ENCODE measurements around the gene GALNT2. TPM values are rescaled to one million over a fixed set of nuclear protein-coding genes. Genes with fewer than 3 reads are reported as not detected.

GALNT2 gene
- polyA plus RNA-seq, 1 donor, result 83.5 TPM

DNA sequence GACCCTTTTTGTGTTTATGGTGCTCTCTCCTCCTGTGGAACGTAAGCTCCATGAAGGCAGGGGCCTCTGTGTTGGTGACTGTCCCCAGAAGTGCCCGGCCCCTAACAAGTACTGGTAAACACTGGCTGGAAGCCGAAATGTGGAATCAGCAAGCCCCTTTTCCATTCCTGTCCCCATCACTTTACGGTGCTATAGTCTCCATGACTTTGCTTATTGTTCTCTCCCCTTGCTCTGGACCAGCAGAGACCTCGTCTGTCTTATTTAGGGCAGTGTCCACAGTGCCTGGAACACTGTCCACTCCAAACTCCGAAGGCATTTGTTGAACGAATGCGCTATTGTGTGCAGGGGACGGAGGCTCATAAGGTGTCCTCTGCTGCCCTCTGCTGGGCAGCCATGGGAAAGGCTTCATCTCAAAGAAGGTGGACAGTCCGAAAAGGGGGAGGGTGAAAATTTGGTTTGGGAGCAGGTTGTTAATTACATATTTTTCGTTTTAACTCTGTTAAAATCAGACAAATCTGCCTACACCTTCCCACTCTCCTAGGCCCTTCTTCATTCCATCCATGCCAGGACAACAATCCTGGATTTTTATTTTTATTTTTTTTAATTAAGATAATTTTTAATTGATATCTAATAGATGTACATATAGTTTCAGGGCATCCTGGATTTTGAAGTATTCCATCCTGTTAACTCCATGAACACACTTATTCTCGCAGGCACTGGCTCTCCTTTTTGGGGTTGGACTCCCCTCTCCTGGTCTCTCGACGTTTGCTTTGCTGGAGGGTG lies 243.5 kb downstream of the GALNT2 start:
- peak; percentile 82 for DNase-seq

DNA sequence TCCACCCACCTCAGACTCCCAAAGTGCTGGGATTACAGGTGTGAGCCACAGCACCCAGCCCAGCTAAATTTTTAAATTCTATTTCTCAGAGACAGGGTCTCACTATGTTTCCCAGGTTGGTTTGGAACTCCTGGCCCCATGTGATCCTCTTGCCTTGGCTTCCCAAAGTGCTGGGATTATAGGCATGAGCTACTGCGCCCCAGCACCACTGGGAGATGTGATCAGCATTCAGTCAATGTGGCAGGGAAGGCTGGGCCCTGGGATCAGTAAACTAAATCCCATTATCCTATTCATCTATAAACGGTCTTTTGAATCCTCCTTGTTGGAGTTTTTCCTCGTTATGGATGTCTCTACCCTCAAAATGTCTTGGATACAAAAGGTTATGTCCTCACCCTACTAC lies 245.6 kb downstream of the GALNT2 start:
- DNase-seq, result no peak

DNA sequence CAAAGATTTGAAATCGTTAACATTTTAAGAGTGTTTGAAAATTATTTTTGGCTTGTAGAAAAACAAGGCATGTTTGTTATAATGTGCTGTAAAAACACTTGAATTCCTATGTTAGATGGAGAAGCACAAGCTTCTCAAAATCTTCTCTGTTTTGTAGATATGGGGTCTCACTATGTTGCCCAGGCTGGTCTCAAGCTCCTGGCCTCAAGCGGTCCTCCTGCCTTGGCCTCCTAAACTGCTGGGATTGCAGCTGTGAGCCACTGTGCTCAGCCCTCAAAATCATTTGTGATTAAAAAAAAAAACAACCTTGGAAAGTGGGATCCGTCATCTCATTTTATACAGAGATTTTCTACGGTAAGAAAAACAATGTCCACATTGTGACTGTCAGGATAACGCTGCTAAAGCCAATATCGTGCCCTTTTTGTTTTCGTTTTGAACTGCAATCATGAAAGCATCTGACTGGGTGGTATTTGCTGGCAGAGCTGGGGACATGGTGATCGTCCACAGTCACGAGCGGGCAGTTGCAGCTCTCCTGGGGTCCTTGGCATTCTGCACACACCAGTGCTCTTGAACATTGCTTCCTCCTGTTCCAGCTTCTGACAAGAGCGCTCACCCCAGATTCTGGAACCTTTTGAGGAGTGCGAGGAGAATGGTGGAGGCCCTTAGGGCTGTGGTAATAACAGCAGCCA lies 246.6 kb downstream of the GALNT2 start:
- DNase-seq, result no peak

DNA sequence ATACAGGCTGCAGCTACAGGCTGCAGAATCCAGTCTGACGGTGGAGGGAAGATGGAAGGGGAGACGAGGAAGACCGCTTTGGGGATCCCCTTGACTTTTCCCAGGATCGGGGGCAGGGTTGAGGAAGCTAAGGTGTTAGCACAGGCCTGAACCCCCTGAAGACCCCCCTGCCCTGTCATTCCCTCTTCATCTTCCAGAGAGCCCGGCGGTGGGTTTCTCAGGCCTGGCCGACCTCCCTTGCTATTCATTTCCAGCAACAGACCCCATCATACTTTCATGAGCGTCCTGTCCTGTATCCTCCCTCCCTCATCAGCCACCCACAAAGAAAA lies 247.1 kb downstream of the GALNT2 start:
- no peak for DNase-seq

GRCh38 chr1:230315099-230315498 lies 248.1 kb downstream of the GALNT2 start:
- no peak for DNase-seq

DNA sequence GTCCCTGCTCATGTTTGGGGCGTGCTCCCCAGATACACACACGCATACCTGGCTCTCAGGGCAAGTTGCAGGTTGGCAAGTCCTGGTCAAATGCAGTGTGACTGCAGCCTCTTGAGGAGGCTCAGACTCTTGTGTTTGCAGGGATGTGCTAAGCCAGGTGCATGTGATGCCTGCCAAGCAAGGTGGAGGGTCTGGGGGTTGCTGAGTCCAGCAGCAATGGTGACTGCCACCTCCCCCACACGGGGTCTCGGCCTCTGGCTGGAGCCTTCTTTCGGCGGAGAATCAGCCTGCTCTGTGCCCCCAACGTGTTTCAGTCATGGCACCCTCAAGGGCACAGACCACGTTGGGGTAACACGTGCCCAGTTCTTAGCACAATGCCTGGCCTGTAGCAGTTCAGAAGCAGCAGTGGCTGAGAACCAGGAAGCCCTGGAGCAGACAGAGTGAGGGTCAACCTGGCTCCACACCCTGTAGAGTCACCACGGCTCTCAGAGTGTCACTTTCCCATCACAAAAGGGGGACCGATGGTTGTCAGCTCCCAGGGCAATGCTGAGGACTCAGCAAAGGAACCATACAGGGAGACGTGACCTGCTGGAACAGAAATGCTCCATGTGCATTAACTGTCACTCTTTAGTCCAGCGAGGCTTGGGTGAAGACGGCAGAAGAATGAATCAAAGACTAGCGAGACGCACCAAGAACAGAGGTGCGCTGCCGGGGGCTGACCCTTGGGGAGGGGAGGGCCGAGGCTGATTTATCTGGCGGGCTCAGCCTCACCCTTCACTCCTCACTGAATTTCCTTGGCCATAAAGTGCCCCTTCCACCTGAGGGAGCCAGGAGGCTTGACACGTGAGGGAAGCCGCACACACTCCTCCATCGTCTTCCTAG lies 250.1 kb downstream of the GALNT2 start:
- no peak for DNase-seq

GRCh38 chr1:230317823-230318819 lies 251.1 kb downstream of the GALNT2 start:
- DNase-seq, result no peak

DNA sequence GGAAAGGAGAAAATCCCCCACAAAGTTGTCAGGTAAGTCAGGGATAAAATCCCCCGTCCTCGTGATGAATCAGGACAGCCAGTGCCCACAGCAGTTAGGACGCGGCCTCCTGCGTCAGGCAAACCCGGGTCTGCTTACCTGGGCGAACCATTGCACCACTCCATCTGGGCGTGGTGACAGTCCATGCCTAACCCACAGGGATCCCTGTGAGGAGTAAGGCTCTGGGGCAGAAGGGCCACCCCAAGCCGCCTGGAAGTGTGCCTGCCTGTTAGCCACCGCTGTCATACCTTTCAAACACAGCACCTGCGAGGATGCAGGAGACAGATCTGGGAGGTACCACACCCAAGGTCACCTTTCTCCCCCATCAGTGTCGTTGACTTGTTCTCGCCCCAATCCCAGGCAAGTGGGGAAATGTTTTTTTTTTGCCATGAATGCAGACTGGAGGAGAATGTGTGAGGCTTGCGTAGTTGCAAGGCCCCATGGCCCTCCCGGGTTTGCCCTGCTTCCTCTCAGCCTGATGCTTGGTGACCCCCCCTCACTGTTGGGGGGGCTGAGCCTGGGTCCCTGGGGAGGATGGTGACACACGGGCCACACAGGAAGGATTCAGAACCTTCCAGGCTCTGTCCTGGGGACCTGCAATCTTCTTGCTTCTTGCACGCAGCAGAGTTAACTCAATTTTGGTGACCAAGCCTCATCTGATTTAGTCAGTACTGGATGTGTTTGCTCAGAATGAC lies 252.1 kb downstream of the GALNT2 start:
- no peak for DNase-seq

GRCh38 chr1:230320804-230321203 lies 253.8 kb downstream of the GALNT2 start:
- DNase-seq, result no peak

- no peak for DNase-seq
Measured at GRCh38 chr1:230321341-230321740, 254.3 kb downstream of the GALNT2 start.

GRCh38 chr1:230321741-230322420 lies 254.8 kb downstream of the GALNT2 start:
- no peak for DNase-seq

GRCh38 chr1:230322421-230322756 lies 255.4 kb downstream of the GALNT2 start:
- no peak for DNase-seq

GRCh38 chr1:230322967-230323547 lies 256.0 kb downstream of the GALNT2 start:
- no peak for DNase-seq

- DNase-seq, result no peak
Measured at GRCh38 chr1:230323686-230324085, 256.6 kb downstream of the GALNT2 start.

DNA sequence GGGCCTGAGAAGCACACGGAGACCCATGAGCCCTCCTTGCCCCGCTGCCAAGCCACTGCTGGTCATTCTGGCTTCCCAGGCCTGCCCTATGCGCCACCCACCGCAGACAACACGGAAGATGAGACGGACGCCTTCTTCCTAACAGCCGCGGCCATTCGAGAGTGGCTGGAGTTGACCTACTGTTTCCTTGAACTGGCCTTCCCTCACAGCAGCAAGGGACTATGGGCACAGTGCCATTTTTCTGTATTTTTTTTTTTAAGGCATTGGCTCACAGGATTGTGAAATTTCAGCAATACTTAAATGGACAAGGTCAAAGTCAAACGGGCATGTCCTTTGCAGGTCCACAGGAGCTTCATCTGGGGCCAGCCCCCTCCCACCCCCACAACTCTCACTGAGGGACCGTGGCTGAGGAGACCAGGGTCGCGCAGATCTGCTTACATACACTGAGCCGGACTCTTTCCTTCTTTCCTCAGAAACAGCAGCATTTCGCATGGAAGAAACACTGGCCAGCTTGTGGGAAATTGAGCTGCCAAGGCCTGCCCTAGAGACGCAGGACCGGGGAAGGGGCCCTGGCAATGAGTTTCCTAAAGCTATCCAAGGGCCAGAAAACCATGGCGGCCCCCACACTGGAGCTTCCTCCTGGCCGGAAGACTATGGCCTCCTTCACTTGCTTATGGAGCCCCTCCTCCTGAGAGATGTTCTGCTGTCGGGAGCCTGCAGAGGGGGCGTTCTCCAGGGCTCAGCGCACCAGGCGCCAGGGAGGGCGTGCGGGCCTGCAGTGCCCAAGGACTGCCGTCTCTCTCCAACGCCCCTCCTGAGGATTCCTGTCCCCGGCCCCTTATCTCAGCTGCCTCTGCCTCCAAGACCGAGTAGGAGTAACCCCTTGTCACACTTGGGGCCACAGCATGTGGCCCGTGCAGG lies 260.2 kb downstream of the GALNT2 start:
- DNase-seq, result no peak

DNA sequence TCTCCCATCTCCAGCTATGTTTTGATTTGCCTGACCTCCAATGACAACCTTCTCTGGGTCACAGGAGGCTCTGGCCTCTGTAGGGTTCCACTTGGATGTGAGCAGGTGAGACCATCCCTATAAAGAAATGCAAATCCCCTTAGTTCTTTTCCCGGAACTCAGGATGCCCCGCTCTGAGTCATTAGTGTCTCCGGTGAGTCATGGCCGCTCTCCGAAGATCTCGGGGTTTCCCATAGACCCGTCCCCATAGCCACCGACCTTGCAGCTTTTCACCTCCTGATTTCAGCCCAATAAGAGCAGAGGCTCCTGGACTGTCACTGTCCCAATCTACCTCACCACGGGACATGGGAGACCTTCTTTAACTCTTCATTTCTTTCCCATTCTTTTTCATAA lies 260.9 kb downstream of the GALNT2 start:
- DNase-seq, result no peak

DNA sequence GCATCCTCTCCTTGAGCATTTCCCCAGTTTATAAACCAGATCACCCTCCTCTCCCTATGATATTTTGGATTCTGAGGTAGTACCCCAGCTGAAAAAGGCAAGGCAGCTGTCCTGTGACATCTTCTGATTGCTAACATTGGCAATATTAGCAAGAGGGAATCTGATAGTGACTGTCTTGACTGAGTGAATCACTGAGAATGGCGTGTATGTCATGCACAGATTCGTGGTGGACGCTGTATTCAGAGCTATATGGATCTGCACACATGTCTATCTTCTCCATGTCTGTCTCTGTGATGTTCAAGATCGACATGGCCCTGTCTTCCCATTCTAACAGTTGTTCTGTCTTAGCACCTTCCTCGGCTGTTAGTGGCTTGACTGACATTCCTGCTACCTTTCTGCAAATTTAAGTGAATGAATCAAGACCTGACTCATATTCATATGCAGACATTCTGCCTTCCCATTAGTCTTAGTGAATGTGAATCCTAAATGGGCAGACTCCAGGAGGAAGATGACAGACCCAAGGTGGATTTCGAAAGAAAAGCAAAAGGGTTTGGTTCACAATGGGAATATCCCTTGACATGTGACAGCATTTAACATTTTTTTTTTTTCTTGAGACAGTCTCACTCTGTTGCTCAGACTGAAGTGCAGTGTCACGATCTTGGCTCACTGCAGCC lies 261.4 kb downstream of the GALNT2 start:
- no peak for DNase-seq

DNA sequence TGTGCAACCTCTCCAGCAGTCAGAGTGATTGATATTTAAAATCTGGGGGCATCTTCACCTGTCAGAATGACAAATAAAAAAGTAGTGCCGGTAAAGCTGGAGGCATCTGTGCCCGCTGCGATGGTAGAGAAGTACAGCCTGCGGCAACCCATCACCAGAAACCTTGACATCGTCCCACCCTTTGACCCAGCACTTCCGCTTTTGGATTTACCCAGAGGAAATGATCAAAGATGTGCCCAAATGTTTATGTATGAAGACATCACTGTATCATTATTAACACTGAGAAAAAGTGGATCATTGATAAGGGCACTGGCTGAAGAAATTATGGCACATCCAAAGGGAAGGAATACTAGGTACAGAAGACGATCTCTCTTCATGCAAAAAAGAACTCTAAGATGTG lies 263.1 kb downstream of the GALNT2 start:
- DNase-seq, result no peak
